Thoracic aorta (tissue), 2 donors: ENCODE results near the gene CPXM1. TPM values are rescaled to one million over a fixed set of nuclear protein-coding genes. Genes with fewer than 3 reads are reported as not detected.

Source experiments
- ATAC-seq: fragments of 150-250 bp; one replicate; pipeline ENCODE4 v1.8.0; 2017; ENCODE audit warnings: low read depth; ENCODE audit not compliant: insufficient number of reproducible peaks, low FRiP score
- DNase-seq: peaks from one replicate; pipeline ENCODE4 v3.0.0-alpha.2; 2020; ENCODE audit warnings: low spot score
- H3K27ac ChIP-seq, 2 donors: fragments of 200-600 bp; sonication (generic); 1 replicate in 1 of 2; 2 replicates in 1 of 2; pipeline ENCODE4 v1.5.1; 2016; ENCODE audit warnings: mild to moderate bottlenecking in 2 of 2, moderate library complexity in 2 of 2
- H3K27me3 ChIP-seq: fragments of 200-600 bp; sonication (generic); replicated peaks from 2 replicates; pipeline ENCODE4 v1.6.0; 2016; ENCODE audit warnings: mild to moderate bottlenecking; ENCODE audit not compliant: insufficient read depth
- H3K36me3 ChIP-seq: fragments of 200-600 bp; sonication (generic); one replicate; pipeline ENCODE4 v1.5.1; 2016
- H3K4me1 ChIP-seq, 2 donors: fragments of 200-600 bp; sonication (generic); 1 replicate in 1 of 2; 2 replicates in 1 of 2; pipeline versions ENCODE4 v1.5.1 to v1.6.0; 2016; ENCODE audit warnings: low read depth in 2 of 2, mild to moderate bottlenecking in 1 of 2; ENCODE audit not compliant: control insufficient read depth in 1 of 2
- H3K4me3 ChIP-seq: fragments of 200-600 bp; sonication (generic); 2 replicates; pipeline ENCODE4 v1.5.1; 2016; ENCODE audit warnings: mild to moderate bottlenecking
- H3K9me3 ChIP-seq: fragments of 200-600 bp; sonication (generic); 2 replicates; pipeline ENCODE4 v1.5.1; 2016
- CTCF ChIP-seq: fragments of 200-600 bp; sonication (generic); IDR thresholded peaks from one replicate; pipeline ENCODE4 v1.5.1; 2019; ENCODE audit warnings: antibody characterized with exemption
- total RNA-seq, 2 donors: library from RNA; depleted of rRNA; stranded (reverse); fragments of >200 nt; gene quantifications; one replicate each; pipeline versions ENCODE4 v1.1.0 to v1.2.3, GENCODE V29; 2016

Gene CPXM1
- total RNA-seq, 2 donors from 2014 or later, result not detected

GRCh38 chr20:2804852-2805688 lies 4.6 kb upstream of the CPXM1 start:
- H3K27ac ChIP-seq, result no peak overlapping the region
- ATAC-seq, result no peak
- peaks cover 0 to 10% of the 10 kb centered on the region in 2 donors for H3K4me1 ChIP-seq
- DNase-seq, result no peak
- H3K27me3 ChIP-seq, result peaks cover 7% of the 10 kb centered on the region
- no peaks in the 10 kb centered on the region for H3K9me3 ChIP-seq
- H3K4me3 ChIP-seq, result no peak overlapping the region
- no peaks in the 10 kb centered on the region for H3K36me3 ChIP-seq
- TF ChIP-seq CTCF, result no peak

- Histone ChIP-seq H3K27me3 (peaks cover 11% of the 10 kb centered on the region), H3K4me3 (no peak overlapping the region)
Observed at GRCh38 chr20:2804041-2804828, 3.8 kb upstream of the CPXM1 start.

GRCh38 chr20:2801286-2801728 lies 880 bp upstream of the CPXM1 start:
- DNase-seq (no peak), ATAC-seq (no peak)
- Histone ChIP-seq H3K27me3 (peaks cover 10% of the 10 kb centered on the region), H3K4me1 (peaks cover 0 to 16% of the 10 kb centered on the region in 2 donors), H3K4me3 (peak overlapping the region; percentile 45), H3K9me3 (no peaks in the 10 kb centered on the region), H3K27ac (no peak overlapping the region), H3K36me3 (no peaks in the 10 kb centered on the region)
- TF ChIP-seq CTCF, result no peak

More at GRCh38 chr20:2804041-2804828, 3.8 kb upstream of the CPXM1 start:
- ATAC-seq (no peak), DNase-seq (no peak)
- H3K4me1 ChIP-seq, result peaks cover 0 to 16% of the 10 kb centered on the region in 2 donors
- no peak overlapping the region for H3K27ac ChIP-seq
- no peaks in the 10 kb centered on the region for H3K9me3 ChIP-seq
- TF ChIP-seq CTCF, result no peak
- H3K36me3 ChIP-seq, result no peaks in the 10 kb centered on the region

- H3K4me1 ChIP-seq, result peaks cover 0 to 11% of the 10 kb centered on the region in 2 donors
- H3K9me3 ChIP-seq, result no peaks in the 10 kb centered on the region
- no peaks in the 10 kb centered on the region for H3K36me3 ChIP-seq
- DNase-seq (no peak), ATAC-seq (no peak)
- H3K27ac ChIP-seq, result no peak overlapping the region
- peak overlapping the region; percentile 45 for H3K4me3 ChIP-seq
- TF ChIP-seq CTCF, result no peak
- H3K27me3 ChIP-seq, result peaks cover 5% of the 10 kb centered on the region
Observed at GRCh38 chr20:2799688-2800520, 523 bp downstream of the CPXM1 start.
